Common myeloid progenitor, CD34-positive (primary cell): ENCODE data around the gene LOC128125822.

ENCODE experiments used
- CTCF ChIA-PET: fragments of 350-600 bp; sonication (Branson Sonifier 250); formaldehyde crosslinking; loops from one replicate; lab custom pipeline; 2021; ENCODE audit warnings: antibody characterized with exemption; lab: Charles Lee
- POLR2A ChIA-PET: fragments of 350-600 bp; sonication (Branson Sonifier 250); formaldehyde crosslinking; loops from one replicate; lab custom pipeline; 2021; ENCODE audit warnings: antibody characterized with exemption; lab: Charles Lee
- DNase-seq, 3 donors: peaks; one replicate each; pipeline versions ENCODE4 v3.0.0 to v3.0.0-alpha.2; 2013
- H3K27ac ChIP-seq, 2 experiments: 1 replicate in 1 of 2; 2 replicates in 1 of 2; pipeline ENCODE4 v1.7.0; 2013; ENCODE audit warnings: inconsistent platforms in 2 of 2, low read length in 2 of 2, mild to moderate bottlenecking in 2 of 2, low read depth in 1 of 2, moderate library complexity in 1 of 2; ENCODE audit not compliant: severe bottlenecking in 2 of 2, insufficient read depth in 1 of 2, poor library complexity in 1 of 2
- H3K27me3 ChIP-seq, 5 experiments: replicated peaks in 2 of 5; 1 replicate in 3 of 5; 2 replicates in 2 of 5; pipeline versions ENCODE4 v1.6.1 to v1.7.0; 2013; ENCODE audit warnings: low read length in 4 of 5, mild to moderate bottlenecking in 2 of 5, moderate library complexity in 2 of 5, inconsistent platforms in 1 of 5; ENCODE audit not compliant: insufficient read depth in 5 of 5, control insufficient read depth in 4 of 5
- H3K36me3 ChIP-seq, 4 experiments: 1 replicate in 2 of 4; 2 replicates in 2 of 4; pipeline versions ENCODE4 v1.6.1 to v1.7.0; 2013; ENCODE audit warnings: low read length in 3 of 4, control low read depth in 1 of 4, mild to moderate bottlenecking in 1 of 4; ENCODE audit not compliant: control insufficient read depth in 4 of 4, insufficient read depth in 4 of 4
- H3K4me1 ChIP-seq, 4 experiments: 1 replicate in 3 of 4; 2 replicates in 1 of 4; pipeline versions ENCODE4 v1.6.1 to v1.7.1; 2013; ENCODE audit warnings: low read length in 3 of 4, mild to moderate bottlenecking in 3 of 4, control low read depth in 1 of 4, inconsistent platforms in 1 of 4, moderate library complexity in 1 of 4; ENCODE audit not compliant: control insufficient read depth in 4 of 4, insufficient read depth in 4 of 4; ENCODE audit errors: control extremely low read depth in 1 of 4
- H3K4me3 ChIP-seq, 7 experiments: 1 replicate in 4 of 7; 2 replicates in 3 of 7; pipeline versions ENCODE4 v1.5.1 to v1.7.0; 2013; ENCODE audit warnings: mild to moderate bottlenecking in 7 of 7, low read length in 6 of 7, moderate library complexity in 6 of 7, inconsistent platforms in 2 of 7, low read depth in 2 of 7, control low read depth in 1 of 7; ENCODE audit not compliant: insufficient read depth in 4 of 7, control insufficient read depth in 1 of 7; ENCODE audit errors: extremely low read depth in 1 of 7
- H3K9me3 ChIP-seq, 5 experiments: 1 replicate in 4 of 5; 2 replicates in 1 of 5; pipeline versions ENCODE4 v1.6.1 to v1.7.1; 2013; ENCODE audit warnings: low read length in 4 of 5, mild to moderate bottlenecking in 2 of 5, inconsistent platforms in 1 of 5, low read depth in 1 of 5, moderate library complexity in 1 of 5; ENCODE audit not compliant: control insufficient read depth in 4 of 5, insufficient read depth in 2 of 5; ENCODE audit errors: control extremely low read depth in 1 of 5
- WGBS: methylation state at CpG from one replicate; pipeline ENCODE4 v1.1.5; 2013; ENCODE audit not compliant: insufficient coverage; 5-methylcytosine and 5-hydroxymethylcytosine counted together

Gene LOC128125822

DNA sequence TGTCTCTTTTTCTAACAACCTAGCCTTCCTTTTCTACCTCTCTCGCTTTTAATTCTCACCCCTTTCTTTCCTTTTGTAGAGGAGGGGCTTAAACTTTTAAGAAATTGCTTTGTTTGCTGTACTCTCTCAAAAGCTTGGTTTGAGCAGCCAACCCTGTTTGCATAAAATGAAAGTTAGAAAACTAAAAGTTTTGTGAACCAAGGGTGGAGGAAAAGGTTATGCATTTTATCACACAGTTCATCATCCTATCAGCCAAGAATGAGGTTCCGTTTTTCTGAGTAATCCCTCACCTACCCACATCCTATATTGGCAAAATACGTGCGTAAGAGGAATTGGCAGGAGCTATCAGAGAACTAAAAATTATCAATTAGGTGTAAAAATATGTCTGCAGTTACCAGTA lies 42.8 kb upstream of the LOC128125822 start:
- WGBS = no CpG with 5 or more reads among the region's 4 CpGs
- ChIA-PET CTCF (no interaction called here), POLR2A (no interaction called here)
- peak; percentile 9 to 35 (median 19) for DNase-seq
- Histone ChIP-seq H3K9me3 (peaks cover 0 to 3% (median 0%) of the 10 kb centered on the region in 5 experiments), H3K4me1 (peaks cover 0 to 6% (median 0%) of the 10 kb centered on the region in 4 experiments), H3K27ac (no peak overlapping the region), H3K4me3 (peak overlapping the region in 2 of 7 experiments; percentile 13 to 20), H3K36me3 (no peaks in the 10 kb centered on the region), H3K27me3 (no peaks in the 10 kb centered on the region)

DNA sequence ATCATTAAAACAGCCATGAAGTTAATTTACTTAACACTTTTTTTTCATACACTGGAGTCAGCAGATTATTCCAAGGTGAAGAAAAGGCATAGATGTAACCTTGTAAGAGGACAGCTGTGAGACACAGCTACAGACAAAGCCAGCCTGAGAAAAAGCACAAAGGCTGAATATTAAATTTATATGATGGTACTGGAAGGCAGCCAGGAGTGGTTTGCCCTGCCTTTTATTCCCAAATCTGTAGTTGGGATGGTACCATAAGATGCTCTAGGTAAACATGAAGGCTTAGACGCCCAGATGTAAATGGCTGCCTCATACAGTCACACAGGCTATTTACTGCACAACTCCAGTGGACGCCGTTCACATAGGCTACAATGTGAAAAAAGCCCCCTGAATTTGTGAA lies 42.1 kb upstream of the LOC128125822 start:
- Histone ChIP-seq H3K27ac (no peak overlapping the region), H3K4me1 (peaks cover 0 to 6% (median 0%) of the 10 kb centered on the region in 4 experiments), H3K27me3 (no peaks in the 10 kb centered on the region), H3K36me3 (no peaks in the 10 kb centered on the region), H3K4me3 (no peak overlapping the region), H3K9me3 (peaks cover 0 to 3% (median 0%) of the 10 kb centered on the region in 5 experiments)
- no peak for DNase-seq
- ChIA-PET CTCF (no interaction called here), POLR2A (no interaction called here)
- 100% methylated on average over 3 of the region's 3 CpGs for WGBS

DNA sequence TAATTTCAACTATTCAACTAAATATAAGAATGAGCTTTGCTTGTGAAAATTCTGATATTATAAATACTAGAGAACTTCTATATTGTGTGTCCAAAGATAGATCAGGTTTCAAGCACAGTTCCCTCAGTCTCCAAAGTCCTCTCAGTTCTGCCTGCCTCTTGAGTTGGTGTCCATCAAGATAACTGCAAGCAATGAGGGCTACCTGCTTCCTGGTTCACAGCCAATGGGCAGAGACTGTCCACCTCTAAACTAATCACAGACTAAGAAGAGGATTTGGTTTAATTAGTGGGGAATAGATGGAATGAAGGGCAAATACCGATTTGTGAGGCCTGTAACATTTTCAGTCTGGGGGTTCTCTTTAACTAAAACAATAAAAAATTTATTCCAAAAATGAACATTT lies 41.3 kb upstream of the LOC128125822 start:
- Histone ChIP-seq H3K9me3 (no peaks in the 10 kb centered on the region), H3K4me3 (no peak overlapping the region), H3K36me3 (no peaks in the 10 kb centered on the region), H3K27me3 (no peaks in the 10 kb centered on the region), H3K27ac (no peak overlapping the region), H3K4me1 (peaks cover 0 to 6% (median 0%) of the 10 kb centered on the region in 4 experiments)
- no CpG with 5 or more reads among the region's 1 CpG for WGBS
- DNase-seq = no peak
- POLR2A ChIA-PET = no interaction called here
- CTCF ChIA-PET = no interaction called here

DNA sequence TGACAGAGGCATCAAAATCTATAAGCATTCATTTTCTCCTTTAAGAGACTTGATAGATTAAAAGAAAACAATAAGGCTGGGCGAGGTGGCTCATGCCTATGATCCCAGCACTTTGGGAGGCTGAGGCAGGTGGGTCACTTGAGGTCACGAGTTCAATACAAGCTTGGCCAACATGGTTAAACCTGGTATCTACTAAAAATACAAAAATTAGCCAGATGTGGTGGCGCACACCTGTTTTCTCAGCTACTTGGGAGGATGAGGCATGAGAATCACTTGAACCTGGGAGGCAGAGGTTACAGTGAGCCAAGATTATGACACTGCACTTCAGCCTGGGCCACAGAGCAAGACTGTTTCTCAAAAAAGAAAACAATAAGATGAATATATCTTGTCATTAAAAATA lies 39.3 kb upstream of the LOC128125822 start:
- ChIA-PET CTCF (interaction anchor here (0.9 kb wide), 1 partner anchor 9 kb away, joined by 3 read pairs; no protein-coding TSS in a partner anchor), POLR2A (no interaction called here)
- WGBS = 100% methylated on average over 3 of the region's 3 CpGs

DNA sequence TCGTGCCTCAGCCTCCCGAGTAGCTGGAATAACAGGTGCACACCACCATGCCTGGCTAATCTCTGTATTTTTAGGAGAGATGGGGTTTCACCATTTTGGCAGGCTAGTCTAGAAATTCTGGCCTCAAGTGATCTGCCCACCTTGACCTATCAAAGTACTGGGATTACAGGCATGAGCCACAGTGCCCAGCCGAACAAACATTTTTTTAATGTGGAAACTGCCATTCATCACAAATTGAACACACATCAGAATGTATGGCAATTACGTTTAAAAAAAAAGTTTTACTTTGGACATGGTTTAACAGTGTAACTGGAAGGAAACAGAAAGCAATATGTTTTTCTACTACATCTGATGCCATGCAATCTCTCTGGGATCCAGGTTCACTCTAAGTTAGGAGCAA lies 38.3 kb upstream of the LOC128125822 start:
- Histone ChIP-seq H3K27me3 (no peaks in the 10 kb centered on the region), H3K36me3 (no peaks in the 10 kb centered on the region), H3K4me3 (no peak overlapping the region), H3K9me3 (no peaks in the 10 kb centered on the region), H3K27ac (no peak overlapping the region), H3K4me1 (peaks cover 0 to 6% (median 0%) of the 10 kb centered on the region in 4 experiments)
- POLR2A ChIA-PET = no interaction called here
- CTCF ChIA-PET = interaction anchor here (0.9 kb wide), 1 partner anchor 8 kb away, joined by 3 read pairs; no protein-coding TSS in a partner anchor
- no peak for DNase-seq
- WGBS = 100% methylated on average over 1 of the region's 4 CpGs

More for the DNA sequence above, 39.3 kb upstream of the LOC128125822 start:
- Histone ChIP-seq H3K9me3 (no peaks in the 10 kb centered on the region), H3K4me3 (no peak overlapping the region), H3K36me3 (no peaks in the 10 kb centered on the region), H3K27ac (no peak overlapping the region), H3K4me1 (peaks cover 0 to 6% (median 0%) of the 10 kb centered on the region in 4 experiments), H3K27me3 (no peaks in the 10 kb centered on the region)
- DNase-seq = no peak

DNA sequence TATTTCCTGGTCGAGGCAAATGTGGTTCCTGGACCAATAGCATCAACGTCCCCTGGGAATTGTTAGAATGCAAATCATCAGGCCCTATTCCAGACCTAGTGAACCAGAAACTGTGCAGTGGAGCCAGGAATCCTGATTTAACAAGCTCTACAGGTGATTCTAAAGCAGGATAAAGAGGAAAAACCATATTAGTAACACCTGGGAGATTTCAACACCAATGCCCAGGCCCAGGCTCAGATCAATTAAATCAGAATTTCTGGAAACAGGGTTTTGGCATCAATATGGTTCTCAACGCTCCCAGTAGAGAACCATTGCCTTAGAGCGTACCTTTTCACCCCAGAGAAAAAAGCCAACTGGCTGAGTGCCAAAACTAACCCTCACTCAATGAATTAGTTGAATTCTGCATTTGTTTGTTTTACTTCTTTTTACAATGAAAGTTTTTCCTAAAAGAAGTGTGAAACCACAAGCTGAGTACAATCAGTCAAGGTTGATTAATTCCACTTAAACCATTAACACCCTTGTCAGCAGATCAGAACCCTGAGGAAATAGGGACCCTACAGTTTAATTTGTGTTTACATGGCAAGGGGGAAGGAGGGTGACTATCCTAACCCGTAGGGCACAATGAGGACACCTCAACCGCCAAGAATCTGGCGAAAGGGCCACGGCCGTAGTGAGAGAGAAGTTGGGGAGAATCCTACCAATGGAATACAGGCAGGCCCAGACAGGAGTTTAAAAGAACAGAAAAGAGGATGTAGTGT lies 34.9 kb upstream of the LOC128125822 start:
- H3K27ac ChIP-seq = no peak overlapping the region
- DNase-seq = no peak
- 76% methylated on average over 8 of the region's 9 CpGs for WGBS
- H3K4me3 ChIP-seq = no peak overlapping the region
- H3K36me3 ChIP-seq = no peaks in the 10 kb centered on the region
- no peaks in the 10 kb centered on the region for H3K4me1 ChIP-seq
- no peaks in the 10 kb centered on the region for H3K9me3 ChIP-seq
- CTCF ChIA-PET = no interaction called here
- peaks cover 0 to 2% (median 0%) of the 10 kb centered on the region in 5 experiments for H3K27me3 ChIP-seq
- POLR2A ChIA-PET = no interaction called here

DNA sequence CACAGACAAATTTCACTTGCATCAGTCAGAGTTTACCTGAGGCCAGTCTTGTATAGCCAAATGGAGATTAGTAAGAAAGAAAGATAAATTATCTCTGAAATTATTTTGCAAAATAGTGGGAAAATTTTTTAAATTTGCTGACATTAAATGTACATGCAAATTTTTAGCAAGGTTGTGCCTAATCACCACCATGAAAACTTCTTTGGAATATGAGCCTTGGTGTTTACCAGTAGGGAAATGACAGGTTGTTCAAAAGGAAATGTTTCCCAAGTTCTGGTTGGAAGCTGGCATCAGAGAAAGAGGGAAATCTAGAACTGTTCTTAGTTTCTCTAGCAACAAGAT lies 34.4 kb upstream of the LOC128125822 start:
- POLR2A ChIA-PET = no interaction called here
- Histone ChIP-seq H3K4me1 (no peaks in the 10 kb centered on the region), H3K36me3 (no peaks in the 10 kb centered on the region), H3K9me3 (no peaks in the 10 kb centered on the region), H3K27ac (no peak overlapping the region), H3K4me3 (no peak overlapping the region), H3K27me3 (peaks cover 0 to 2% (median 0%) of the 10 kb centered on the region in 5 experiments)
- DNase-seq = no peak
- CTCF ChIA-PET = no interaction called here
